ENCODE measurements around the gene UMODL1.
"Not testable (repeated sequence)": the region's sequence is repeated elsewhere in the genome, so short reads cannot be mapped to it uniquely, and the experiment has no call there.

DNA sequence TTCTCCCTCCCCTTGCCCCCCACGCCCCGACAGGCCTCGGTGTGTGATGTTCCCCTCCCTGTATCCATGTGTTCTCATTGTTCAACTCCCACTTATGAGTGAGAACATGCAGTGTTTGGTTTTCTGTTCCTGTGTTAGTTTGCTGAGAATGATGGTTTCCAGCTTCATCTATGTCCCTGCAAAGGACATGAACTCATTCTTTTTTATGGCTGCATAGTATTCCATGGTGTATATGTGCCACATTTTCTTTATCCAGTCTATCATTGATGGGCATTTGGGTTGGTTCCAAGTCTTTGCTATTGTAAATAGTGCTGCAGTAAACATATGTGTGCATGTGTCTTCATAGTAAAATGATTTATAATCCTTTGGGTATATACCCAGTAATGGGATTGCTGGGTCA lies 108.9 kb downstream of the UMODL1 start:
- not testable (repeated sequence) for TF ChIP-seq CTCF, POLR2A, EP300 (IDR thresholded peaks at IDR 0.05)

All from ovary (tissue), 3 donors.